Effector CD8-positive, alpha-beta T cell (primary cell): ENCODE data around the gene HS3ST3A1.

Experiments
- DNase-seq: peaks from one replicate; lab custom pipeline; 2025; lab: John Stamatoyannopoulos, UW
- total RNA-seq, 4 experiments: gene quantifications; one replicate each; lab custom pipeline; 2026; lab: John Stamatoyannopoulos, UW

Gene HS3ST3A1
- 0 to 0.80 (median 0.09) reads per million in 4 experiments for total RNA-seq

DNA sequence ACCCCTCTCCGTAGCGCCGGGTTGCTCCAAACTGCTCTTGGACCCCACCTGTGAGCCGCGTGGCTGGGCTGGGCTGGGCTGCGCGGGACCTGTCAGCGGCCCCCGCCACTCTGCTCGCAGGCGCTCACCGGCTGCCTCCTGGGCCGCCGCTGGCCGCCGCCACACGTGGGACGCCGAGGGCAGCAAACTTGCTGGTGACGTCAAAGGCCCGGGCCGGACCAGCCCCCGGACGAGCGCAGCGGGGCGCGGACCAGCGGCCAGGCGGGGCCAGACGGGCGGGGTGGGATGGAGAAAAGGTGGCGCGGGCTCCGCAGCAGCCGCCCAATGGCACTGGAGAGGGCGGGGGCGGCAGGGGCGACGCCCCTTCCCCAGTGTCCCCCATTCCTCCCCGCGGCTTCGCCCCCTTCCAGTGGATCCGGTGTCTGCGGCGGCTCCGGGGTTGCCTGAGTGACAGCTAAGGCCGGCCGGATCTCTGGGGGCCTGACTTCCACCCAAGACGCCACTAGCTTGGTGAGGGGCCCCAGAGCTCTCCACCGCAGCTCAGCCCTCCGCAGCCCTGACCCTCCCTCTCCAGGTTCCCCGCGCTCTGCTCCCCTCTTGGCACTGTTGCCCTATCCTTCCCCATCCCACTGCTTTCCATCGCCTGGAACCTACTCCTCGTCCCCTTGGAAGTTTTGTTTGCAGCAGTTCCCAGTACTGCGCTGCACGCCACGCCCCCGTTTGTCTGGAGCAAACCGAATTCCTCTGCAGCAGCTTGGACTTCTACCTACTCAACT, at the start of gene HS3ST3A1:
TSS of gene HS3ST3A1 (minus strand) at position 154 of the 776 bp plus-strand sequence. CDS start 800 bp downstream, outside the sequence.
- no peak for DNase-seq

DNA sequence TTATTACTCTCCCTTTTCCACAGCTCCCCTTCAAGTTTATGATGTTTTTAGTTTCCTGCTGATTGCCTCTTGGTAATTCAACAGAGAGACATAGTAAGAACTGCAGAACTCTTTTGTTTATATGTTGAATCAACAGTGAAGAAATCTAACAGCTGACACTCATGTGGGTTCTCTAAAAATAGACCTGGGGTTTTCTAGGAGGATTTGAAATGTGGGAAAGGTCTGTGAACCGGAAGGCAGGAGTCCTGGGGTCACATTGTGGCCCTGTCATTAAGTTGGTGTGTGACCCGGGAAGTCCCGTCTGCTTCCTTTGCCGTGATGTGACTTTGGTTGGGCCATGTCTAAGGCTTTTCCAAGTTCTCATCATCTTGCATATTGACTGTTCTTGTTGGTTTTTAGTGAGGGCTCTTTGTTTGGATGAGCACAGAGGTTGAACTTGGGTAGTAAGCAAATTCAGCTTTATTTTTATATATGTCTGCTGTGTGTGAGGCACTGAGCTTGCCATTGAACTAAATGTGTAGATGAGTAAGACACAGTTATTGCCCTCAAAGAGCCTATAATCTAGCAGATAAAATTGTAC, 48.5 kb upstream of the HS3ST3A1 start:
- no peak for DNase-seq

DNA sequence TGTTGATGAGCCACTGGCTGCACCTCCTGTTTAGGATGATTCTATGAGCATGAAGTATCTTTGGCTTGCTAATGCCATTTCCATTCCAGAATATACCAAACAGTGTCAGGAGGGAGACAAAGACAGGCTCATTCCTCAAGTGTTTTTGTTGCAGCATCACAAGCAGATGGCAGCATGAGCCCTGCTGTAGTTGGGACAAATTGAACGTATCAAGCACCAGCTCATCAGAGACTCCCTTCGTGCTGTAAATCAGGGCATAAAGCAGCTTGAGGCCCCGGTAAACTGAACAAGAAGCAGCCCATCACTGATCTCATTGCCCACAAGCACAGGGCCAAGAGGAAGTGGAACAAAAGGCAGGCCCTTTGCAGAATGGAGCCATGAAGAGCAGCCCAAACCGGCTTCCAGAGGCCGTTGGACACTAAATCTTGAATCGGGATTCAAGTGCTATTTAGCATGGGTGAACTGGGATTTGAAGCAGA, 45.9 kb upstream of the HS3ST3A1 start:
- DNase-seq = no peak

DNA sequence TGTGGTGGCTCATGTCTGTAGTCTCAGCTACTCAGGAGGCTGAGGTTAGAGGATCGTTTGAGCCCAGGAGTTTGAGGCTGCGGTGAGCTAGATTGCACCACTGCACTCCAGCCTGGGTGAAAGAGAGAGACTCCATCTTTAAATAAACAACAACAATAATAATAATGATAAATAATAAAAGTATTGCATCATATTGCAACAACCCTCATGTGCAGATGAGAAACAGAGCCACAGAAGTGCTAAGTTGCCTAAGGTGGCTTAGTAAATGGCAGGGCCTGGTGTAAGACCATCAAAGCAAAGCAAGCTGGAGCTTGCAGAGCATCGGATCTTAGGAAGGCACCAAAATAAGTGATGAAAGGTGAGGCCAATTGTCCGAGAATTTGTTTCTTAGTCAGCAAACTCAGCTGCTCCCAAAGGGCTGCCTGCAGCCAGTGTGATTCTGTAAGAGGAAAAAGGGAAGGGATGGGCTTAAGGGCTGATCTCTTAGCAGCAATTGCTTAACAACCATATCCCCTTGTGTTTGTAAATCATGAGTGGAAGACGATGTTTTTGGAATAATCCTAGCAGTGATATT, 45.3 kb upstream of the HS3ST3A1 start:
- DNase-seq = no peak

DNA sequence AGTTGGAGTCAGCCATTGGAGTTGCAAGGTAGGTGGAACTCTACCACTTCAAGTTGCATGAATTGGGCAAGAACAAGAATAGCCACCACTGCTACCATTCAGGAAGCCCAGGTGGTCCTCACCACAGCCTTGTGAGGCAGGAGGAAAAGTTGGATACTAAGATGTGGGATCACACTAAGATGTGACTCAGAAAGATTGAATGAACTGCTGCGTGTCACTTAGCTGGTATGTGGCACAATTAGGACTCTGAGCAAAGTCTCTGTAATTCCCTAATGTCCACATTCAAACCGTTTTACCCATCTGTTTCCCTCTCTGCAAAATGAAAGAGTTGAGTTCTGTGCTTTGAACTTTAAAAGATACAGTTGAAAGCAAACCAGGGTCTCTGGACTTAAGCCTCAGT, 44.7 kb upstream of the HS3ST3A1 start:
- DNase-seq = no peak

DNA sequence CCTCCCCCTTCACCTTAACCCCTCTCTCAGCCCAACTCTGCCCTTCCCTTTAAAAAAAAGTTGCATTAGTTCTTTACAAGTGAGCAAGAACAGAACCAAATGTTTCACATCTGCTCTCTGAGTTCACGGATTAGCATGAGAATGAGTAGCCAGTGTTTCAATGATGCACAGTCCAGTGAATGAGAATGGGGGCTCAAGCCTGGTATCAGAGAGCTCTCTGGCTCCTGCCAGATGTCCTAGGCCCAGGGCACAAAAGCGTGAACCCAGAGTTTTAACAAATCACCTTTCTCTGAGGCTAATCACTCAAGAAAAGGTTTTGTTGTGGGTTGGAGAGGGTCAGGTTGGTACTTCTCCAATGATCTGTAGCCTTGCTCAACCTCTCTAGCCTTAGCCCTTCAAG, 41.5 kb upstream of the HS3ST3A1 start:
- no peak for DNase-seq

DNA sequence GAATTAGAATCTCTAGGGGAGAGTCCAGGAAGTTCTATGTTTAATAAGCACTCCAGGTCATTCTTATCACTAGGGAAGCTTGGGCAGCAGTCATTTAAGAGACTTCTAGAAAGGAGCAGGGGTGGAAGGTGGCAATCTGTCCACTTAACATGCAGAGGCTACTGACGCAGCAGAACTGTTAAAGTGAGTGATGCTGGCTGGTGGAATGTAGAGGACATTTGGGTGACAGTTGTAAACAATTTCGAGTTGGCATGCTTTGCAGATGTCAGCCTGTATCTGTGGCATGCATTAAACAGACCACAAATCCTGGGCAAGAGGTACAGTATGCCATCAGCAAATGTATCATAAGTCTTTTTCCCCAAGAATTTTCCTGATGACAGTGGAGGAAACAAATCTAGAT, 40.5 kb upstream of the HS3ST3A1 start:
- no peak for DNase-seq

DNA sequence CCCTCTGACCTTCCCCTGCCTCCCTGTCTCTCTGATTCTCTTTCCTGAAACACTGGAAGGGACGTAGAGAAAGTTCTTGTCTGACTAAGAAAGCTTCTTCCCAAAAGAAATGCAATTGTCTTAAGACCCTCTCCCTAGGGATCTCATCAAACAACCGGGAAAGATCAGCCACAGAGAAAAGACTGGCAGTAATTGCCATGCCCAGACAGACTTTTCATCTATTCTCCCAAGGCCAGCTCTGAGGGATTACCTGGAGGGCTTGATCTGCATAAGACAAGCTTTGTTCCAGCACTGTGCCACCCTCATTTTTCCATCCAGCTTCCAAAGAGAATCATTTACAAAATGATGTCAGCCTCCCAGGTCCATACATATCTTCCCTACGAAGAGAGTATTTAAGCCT, 38.8 kb upstream of the HS3ST3A1 start:
- DNase-seq = no peak

DNA sequence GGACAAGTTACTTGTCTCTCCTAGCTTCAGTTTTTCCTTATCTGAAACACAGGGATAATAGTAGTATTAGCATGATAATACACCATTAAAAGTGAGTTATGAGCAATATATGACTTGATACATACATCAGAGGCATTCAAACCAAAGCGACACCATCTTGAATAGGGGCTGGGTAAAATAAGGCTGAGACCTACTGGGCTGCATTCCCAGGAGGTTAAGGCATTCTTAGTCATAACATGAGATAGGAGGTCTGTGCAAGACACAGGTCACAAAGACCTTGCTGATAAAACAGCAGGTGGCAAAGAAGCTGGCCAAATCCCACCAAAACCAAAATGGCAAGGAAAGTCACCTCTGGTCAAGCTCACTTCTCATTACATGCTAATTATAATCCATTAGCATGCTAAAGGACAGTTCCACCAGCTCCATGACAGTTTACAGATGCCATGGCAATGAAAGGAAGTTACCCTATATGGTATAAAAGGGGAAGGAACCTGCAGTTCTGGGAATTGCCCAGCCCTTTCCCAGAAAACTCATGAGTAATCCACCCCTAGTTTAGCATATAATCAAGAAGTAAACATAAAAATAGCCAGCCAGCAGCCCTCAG, 37.2 kb upstream of the HS3ST3A1 start:
- no peak for DNase-seq

DNA sequence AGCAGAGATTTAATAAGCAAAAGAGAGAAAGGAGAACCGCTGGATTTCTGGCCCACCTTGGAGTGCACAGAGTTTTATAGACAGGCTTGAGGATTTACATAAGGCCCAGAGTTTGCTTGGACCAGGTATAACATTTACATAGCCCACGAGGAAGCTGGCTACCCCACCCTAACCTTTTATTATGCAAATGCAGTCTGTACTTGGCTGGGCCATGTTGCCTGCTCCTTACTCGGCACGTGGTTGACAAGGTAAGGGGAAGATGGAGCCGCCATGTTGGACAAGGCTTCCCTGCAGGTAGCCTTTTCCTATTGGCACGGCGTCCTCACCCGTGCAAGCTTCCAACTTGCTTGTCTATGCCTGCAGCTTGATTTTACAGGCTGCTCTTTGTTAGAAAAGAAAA, 35.2 kb upstream of the HS3ST3A1 start:
- DNase-seq = no peak

DNA sequence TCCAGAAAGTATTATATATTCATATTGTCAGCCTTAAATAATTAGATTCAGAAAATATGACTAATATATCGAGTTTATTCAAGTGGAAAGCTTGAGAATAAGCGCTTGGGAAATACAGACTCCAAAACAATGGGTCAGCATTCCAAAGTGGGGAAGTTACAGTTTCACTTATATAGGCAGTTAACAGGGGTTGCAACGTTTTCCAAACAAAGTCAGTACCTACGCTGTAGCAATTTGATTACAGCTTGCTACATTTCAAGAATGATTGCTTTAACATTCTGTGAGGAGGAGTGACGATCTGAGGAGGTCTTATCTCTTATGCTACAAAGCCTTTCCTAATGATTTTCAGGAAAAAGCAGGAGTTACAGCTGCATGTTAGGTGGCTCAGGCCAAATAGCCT, 34.2 kb upstream of the HS3ST3A1 start:
- no peak for DNase-seq

DNA sequence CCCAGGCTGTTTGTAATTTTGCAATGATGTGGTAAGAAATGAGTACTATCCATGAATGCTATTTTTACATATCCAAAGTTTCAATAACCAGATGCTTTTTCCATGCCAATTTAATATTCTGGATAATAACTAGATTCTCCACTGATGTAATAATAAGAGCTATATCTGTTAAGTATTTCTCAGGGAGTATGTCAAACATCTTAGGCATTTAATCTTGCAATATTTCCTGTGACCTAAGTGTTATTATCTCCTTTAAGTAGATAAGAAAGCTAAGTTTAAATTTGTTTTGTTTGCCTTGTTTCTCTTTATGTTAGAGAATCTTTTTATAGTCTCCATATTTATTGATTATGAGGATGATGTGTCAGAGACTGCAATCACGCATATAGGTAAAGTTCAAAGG, 32.3 kb upstream of the HS3ST3A1 start:
- DNase-seq = no peak

DNA sequence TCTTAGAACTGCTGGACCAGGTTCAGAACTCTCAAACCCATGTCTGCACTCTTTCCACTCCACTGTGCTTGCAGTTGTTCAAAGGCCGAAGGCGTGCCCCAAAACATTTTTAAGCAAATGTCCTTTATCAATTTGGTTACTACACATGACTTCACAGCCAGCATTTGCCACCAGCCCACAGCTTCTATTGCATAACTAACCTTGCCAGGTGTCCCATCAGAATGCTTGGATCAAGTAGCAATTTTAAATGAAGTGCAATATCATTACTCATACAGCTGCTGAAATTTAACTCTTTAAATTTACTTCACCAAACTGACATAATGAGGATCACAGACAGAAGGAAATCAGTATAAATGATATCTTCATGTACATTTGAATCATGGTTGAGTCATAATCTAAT, 29.8 kb upstream of the HS3ST3A1 start:
- DNase-seq = no peak

DNA sequence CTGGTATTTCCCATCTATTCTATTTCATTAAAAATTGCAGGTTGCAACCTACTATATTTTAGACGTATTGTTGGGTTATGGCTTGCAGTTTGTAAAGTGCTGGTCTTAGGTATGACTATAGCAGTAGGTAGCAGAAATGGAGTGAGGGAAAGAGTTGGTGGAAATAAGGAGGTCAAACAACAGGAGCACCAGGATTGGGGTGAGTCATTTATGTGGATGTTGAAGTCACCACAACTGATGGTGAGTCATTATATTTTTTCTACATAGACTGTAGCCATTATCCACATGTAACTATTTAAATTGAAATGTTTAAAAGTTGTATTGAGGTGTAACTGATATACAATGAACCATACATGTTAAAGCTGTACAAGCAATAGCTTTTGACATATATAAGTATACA, 25.0 kb upstream of the HS3ST3A1 start:
- DNase-seq = no peak

DNA sequence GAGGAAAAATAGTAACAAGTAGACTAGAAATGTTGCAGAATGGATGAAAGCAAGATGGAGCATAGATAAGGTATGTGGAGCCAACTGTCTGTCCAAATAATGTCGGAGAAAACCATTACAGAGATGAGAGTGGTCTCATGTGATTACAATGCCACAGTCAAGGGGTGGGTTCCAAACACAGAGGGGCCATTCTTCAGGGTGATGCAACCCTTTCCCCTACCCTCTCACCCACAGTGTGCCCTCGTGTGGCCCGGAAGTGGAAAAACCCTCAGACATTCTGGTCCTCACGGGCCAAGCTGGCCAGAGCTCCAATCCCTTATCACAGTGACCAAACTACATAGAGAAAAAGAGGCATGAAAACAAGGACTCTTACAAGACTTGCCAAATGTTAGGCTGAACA, 17.7 kb upstream of the HS3ST3A1 start:
- no peak for DNase-seq

DNA sequence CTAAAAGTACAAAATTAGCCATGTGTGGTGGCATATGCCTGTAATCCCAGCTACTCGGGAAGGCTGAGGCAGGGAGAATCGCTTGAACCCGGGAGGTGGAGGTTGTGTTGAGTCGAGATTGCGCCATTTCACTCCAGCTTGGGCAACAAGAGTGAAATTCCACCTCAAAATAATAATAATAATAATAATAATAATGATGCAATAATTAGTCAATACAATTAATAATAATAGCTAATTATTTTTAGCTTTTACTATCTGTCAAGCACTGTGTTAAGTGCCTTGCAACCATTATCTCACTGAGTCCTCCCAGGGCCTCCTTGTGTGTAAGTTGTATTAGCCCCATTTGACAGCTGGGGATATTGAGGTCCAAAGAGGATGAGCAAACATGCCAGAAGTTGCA, 14.3 kb upstream of the HS3ST3A1 start:
- DNase-seq = no peak

DNA sequence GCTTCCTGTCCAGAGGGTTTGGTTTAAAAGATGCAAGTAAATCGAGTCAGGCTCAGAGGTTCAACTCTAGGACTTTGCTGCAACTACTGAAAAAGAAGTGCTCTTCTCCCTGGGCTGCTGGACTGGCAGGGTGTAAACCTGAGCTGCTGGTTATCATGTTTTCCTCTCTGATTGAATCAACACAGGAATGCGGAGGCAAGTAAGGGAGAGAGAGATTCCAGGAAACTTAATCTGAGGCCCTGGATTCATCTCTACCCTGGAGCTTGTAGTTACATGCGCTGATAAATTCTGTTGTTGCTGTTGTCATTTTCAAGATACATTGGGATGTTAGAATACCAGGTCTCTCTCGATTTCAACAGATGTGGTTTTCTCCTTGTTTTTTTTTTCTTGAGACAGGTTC, 8.2 kb upstream of the HS3ST3A1 start:
- no peak for DNase-seq

DNA sequence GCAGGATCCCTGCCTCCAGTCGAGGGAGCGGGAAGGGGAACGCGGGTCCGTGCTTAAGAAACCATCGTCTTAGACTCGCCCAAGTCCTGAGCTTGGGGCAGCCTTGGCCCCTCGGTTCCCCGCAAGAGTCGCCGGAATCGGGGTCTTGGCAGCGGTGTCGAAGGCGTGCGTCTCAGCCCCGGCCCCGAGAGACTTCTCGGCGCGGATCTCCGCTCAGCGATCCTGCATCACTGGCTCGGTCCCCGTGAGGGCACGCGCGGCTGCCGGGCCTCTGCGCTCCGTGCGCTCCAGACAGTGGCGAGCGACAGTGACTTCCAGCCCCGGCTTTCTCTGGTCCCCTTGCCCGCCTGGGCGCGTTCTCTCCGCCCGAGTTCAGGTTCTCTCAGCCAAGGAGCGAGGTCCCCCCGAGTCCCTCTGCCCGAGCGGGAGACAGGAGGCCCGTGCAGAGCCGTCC, 380 bp downstream of the HS3ST3A1 start:
- no peak for DNase-seq

DNA sequence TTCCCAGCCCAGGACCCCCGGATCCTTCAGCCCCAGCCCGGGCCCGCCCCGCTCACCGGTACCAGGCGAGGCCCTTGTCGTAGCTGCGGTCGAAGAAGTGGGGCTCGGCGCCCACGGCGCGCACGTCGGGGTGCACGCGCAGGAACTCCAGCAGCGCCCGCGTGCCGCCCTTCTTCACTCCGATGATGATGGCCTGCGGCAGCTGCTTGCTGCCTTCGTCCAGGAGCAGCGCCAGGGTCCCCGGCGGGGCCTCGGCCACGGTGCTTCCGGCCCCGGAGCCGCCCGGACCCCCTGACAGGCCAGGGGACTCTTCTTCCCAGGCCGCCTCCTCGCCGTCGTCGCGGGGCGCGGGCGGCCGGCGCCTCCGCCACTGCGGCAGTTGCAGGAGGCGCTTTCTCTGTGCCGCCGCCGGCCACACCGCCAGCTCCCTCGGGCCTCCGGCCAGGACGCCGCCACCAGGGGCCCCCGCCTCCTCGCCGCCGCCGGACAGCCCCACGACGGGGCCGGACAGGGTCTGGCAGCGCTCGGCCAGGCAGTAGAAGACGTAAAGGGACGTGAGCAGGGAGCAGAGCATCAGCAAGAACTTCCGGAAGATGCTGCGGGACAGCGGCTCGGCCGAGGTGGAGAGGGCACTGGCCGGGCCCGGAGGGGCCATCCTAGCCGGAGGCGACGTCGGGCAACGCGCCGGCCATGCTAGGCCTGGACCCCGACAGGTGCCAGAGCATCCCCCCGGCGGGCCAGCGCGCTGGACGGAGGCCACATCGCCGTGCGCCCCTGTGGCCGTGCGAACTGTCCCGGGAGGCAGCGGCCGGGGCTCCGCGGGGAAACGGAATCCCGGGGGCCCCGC, 1.0 kb downstream of the HS3ST3A1 start:
- DNase-seq = no peak

DNA sequence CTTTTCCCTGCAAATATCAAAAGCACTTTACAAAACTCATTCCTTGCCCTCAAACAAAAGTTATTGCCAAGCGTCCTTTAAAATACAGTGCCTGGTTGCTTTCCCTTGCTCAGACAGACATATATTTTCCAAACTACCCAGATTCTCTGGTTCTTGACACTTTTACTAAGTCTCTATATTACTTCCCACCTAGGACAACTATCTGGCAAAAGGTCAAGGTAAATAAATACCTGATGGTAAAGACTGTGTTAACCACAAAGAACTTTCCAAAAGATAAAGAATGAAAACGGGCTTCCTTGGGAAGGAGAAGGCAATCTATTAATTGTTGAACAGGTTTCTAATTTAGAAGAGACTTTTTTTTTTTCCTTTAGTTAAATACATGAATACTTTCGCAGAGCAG, 1.9 kb downstream of the HS3ST3A1 start:
- DNase-seq = no peak

DNA sequence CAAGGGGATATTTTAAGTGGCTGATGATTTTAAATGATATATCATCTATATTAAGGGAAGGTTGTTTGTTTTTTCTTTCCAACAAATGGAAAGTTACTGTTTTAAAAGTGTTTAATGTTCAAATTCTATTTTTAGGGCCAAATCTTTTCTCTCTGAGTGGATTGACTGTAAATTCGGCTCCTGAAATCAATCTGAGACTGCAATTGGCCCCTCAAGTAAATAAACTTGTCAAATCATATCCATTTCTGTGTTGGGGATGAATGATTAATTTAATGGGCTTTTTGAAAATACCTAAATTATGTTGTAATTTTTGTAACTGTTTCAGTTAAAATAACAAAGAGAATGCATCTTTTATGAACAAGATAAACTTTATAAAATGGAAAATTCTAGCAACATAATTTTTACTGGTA, 2.6 kb downstream of the HS3ST3A1 start:
- no peak for DNase-seq
